Thoracic aorta (tissue), 2 donors: ENCODE results near the gene TTC23. TPM values are rescaled to one million over a fixed set of nuclear protein-coding genes. Genes with fewer than 3 reads are reported as not detected.

Experiments
- ATAC-seq: fragments of 150-250 bp; one replicate; pipeline ENCODE4 v1.8.0; 2017; ENCODE audit warnings: low read depth; ENCODE audit not compliant: insufficient number of reproducible peaks, low FRiP score
- DNase-seq: peaks from one replicate; pipeline ENCODE4 v3.0.0-alpha.2; 2020; ENCODE audit warnings: low spot score
- H3K27ac ChIP-seq, 2 donors: fragments of 200-600 bp; sonication (generic); 1 replicate in 1 of 2; 2 replicates in 1 of 2; pipeline ENCODE4 v1.5.1; 2016; ENCODE audit warnings: mild to moderate bottlenecking in 2 of 2, moderate library complexity in 2 of 2
- H3K27me3 ChIP-seq: fragments of 200-600 bp; sonication (generic); replicated peaks from 2 replicates; pipeline ENCODE4 v1.6.0; 2016; ENCODE audit warnings: mild to moderate bottlenecking; ENCODE audit not compliant: insufficient read depth
- H3K36me3 ChIP-seq: fragments of 200-600 bp; sonication (generic); one replicate; pipeline ENCODE4 v1.5.1; 2016
- H3K4me1 ChIP-seq, 2 donors: fragments of 200-600 bp; sonication (generic); 1 replicate in 1 of 2; 2 replicates in 1 of 2; pipeline versions ENCODE4 v1.5.1 to v1.6.0; 2016; ENCODE audit warnings: low read depth in 2 of 2, mild to moderate bottlenecking in 1 of 2; ENCODE audit not compliant: control insufficient read depth in 1 of 2
- H3K4me3 ChIP-seq: fragments of 200-600 bp; sonication (generic); 2 replicates; pipeline ENCODE4 v1.5.1; 2016; ENCODE audit warnings: mild to moderate bottlenecking
- H3K9me3 ChIP-seq: fragments of 200-600 bp; sonication (generic); 2 replicates; pipeline ENCODE4 v1.5.1; 2016
- CTCF ChIP-seq: fragments of 200-600 bp; sonication (generic); IDR thresholded peaks from one replicate; pipeline ENCODE4 v1.5.1; 2019; ENCODE audit warnings: antibody characterized with exemption
- total RNA-seq, 2 donors: library from RNA; depleted of rRNA; stranded (reverse); fragments of >200 nt; gene quantifications; one replicate each; pipeline versions ENCODE4 v1.1.0 to v1.2.3, GENCODE V29; 2016

TTC23 gene
- total RNA-seq, 2 donors from 2014 or later, result 14.2 to 32.8 TPM

- H3K4me1 ChIP-seq, result no peaks in the 10 kb centered on the region
- TF ChIP-seq CTCF, result no peak
- no peak for ATAC-seq
Measured at GRCh38 chr15:99230867-99231266, 18.5 kb downstream of the TTC23 start.

GRCh38 chr15:99228120-99228770, 21.1 kb downstream of the TTC23 start:
- no peak for TF ChIP-seq CTCF
- Histone ChIP-seq H3K36me3 (no peaks in the 10 kb centered on the region), H3K27ac (no peak overlapping the region), H3K4me3 (no peak overlapping the region), H3K27me3 (no peaks in the 10 kb centered on the region), H3K9me3 (no peaks in the 10 kb centered on the region), H3K4me1 (no peaks in the 10 kb centered on the region)
- ATAC-seq, result no peak
- DNase-seq, result no peak

More at GRCh38 chr15:99230867-99231266, 18.5 kb downstream of the TTC23 start:
- H3K9me3 ChIP-seq, result no peaks in the 10 kb centered on the region
- no peak overlapping the region for H3K4me3 ChIP-seq
- no peak for DNase-seq
- no peaks in the 10 kb centered on the region for H3K27me3 ChIP-seq
- H3K36me3 ChIP-seq, result no peaks in the 10 kb centered on the region
- H3K27ac ChIP-seq, result no peak overlapping the region

- Histone ChIP-seq H3K27me3 (no peaks in the 10 kb centered on the region), H3K4me1 (no peaks in the 10 kb centered on the region), H3K36me3 (no peaks in the 10 kb centered on the region), H3K27ac (no peak overlapping the region), H3K4me3 (no peak overlapping the region), H3K9me3 (no peaks in the 10 kb centered on the region)
- no peak for DNase-seq
- no peak for TF ChIP-seq CTCF
- ATAC-seq, result no peak
Measured at GRCh38 chr15:99226802-99227201, 22.6 kb downstream of the TTC23 start.

- Histone ChIP-seq H3K27ac (no peak overlapping the region), H3K27me3 (no peaks in the 10 kb centered on the region), H3K4me1 (no peaks in the 10 kb centered on the region), H3K4me3 (no peak overlapping the region), H3K36me3 (peaks cover 6% of the 10 kb centered on the region), H3K9me3 (no peaks in the 10 kb centered on the region)
- DNase-seq (no peak), ATAC-seq (no peak)
- TF ChIP-seq CTCF, result no peak
Measured at GRCh38 chr15:99224372-99225214, 24.8 kb downstream of the TTC23 start.

- peak; percentile 46 for DNase-seq
- no peaks in the 10 kb centered on the region for H3K9me3 ChIP-seq
- H3K27me3 ChIP-seq, result no peaks in the 10 kb centered on the region
- no peaks in the 10 kb centered on the region for H3K4me1 ChIP-seq
- H3K4me3 ChIP-seq, result no peak overlapping the region
- no peak overlapping the region for H3K27ac ChIP-seq
- H3K36me3 ChIP-seq, result peaks cover 8% of the 10 kb centered on the region
- no peak for ATAC-seq
- TF ChIP-seq CTCF, result peak; percentile 86
Measured at GRCh38 chr15:99213187-99213811, 36.1 kb downstream of the TTC23 start.
